GM12892 (cell line): ENCODE measurements around the gene SRPK3.

ENCODE experiments used
- DNase-seq: peaks from one replicate; pipeline ENCODE4 v3.0.0; 2011; ENCODE audit not compliant: insufficient read length
- FAIRE-seq: peaks from 2 replicates; lab custom pipeline; 2011; peaks lifted over from hg19 to GRCh38; lab: Jason Lieb, UNC
- POLR2A ChIP-seq: IDR thresholded peaks from 2 replicates; pipeline ENCODE4 v1.6.1; 2011; ENCODE audit warnings: low read depth, low read length, control low read depth
- POLR2AphosphoS5 ChIP-seq: IDR thresholded peaks from 2 replicates; pipeline ENCODE4 v1.6.1; 2011; ENCODE audit warnings: low read depth, low read length, control low read depth
- TAF1 ChIP-seq: IDR thresholded peaks from 2 replicates; pipeline ENCODE4 v1.6.1; 2011; ENCODE audit warnings: low read depth, mild to moderate bottlenecking, control low read depth, low read length, borderline replicate concordance

The SRPK3 gene

DNA sequence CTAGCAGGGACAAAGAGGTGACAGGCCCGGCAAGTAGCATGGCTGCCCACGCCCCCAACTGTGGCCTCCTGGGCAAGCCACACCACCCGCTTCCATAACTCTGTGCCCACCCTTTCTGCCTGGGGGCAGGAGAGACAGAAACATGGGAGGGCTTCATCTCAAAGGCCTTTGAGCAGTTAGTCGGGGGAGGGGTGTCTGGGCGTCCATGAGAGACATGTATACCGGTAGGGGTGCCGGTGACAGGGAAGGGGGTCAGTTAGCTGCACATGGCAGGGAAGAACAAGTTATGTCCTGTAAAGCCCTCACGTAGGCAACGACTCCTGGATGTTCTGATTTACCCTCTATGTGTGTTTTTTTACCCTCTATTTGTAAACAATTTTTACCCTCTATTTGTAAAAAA, 40.2 kb downstream of the SRPK3 start:
- TF ChIP-seq POLR2A (no peak), TAF1 (no peak), POLR2AphosphoS5 (no peak)
- DNase-seq = no peak
- FAIRE-seq = no peak

GRCh38 chrX:153824348-153824747, 43.5 kb downstream of the SRPK3 start:
- TF ChIP-seq POLR2AphosphoS5 (no peak), POLR2A (no peak), TAF1 (no peak)
- DNase-seq (no peak), FAIRE-seq (no peak)

DNA sequence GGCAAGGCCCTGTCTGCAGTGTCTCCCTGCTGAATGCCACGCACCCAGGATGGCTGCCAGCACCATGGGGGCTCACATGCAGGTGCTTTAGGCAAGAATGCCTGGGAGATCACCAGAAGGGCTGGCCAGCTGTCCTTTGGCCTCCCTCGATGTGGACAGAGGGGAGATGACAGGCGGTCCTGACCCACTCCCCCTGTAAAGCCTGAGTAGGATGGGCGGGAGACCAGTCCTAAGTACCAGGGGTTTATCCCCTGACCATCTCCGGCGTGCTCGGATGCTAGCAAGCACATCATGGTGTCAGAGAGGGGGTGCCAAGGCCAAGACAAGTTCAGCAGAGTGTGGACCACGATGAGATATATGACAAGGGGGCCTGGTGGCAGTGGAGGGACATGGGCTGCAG, 44.2 kb downstream of the SRPK3 start:
- TF ChIP-seq POLR2A (no peak), TAF1 (no peak), POLR2AphosphoS5 (no peak)
- no peak for DNase-seq
- no peak for FAIRE-seq

DNA sequence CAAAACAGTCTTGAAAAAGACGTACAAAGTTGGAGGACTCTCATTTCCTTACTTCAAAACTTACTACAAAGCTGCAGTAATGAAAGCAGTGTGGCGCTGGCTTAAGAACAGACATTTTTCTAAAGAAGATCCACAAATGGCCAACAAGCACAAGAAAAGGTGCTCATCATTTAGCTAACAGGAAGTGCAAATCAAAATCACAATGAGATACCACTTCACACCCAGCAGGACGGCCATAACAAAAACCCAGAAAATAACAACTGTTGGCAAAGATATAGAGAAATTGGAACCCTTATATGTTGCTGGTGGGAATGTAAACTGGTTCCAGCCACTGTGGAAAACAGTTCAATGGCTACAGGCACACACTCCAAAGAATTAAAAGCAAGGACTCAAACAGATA, 46.2 kb downstream of the SRPK3 start:
- FAIRE-seq = no peak
- DNase-seq = no peak
- TF ChIP-seq POLR2AphosphoS5 (no peak), TAF1 (no peak), POLR2A (no peak)

DNA sequence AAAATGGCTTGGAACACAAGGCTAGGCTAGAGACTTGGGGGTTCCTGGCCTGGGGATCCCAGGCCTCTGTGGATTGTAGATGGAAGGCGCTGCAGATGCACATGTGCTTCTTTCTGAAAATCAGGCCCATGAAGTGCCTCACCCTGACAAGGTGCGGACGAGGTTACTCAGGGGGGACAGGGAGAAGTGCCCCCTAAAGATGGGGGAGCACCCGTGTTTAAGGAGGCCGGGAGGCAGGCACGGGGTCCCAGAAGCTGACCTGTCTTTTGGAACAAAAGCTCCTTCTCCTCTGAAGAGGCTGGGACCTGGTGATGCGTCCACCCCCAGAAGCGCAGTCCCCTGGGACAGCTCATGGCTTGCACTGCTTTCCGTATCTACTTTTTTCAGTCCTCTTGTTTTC, 47.1 kb downstream of the SRPK3 start:
- FAIRE-seq (no peak), DNase-seq (no peak)
- TF ChIP-seq TAF1 = no peak

DNA sequence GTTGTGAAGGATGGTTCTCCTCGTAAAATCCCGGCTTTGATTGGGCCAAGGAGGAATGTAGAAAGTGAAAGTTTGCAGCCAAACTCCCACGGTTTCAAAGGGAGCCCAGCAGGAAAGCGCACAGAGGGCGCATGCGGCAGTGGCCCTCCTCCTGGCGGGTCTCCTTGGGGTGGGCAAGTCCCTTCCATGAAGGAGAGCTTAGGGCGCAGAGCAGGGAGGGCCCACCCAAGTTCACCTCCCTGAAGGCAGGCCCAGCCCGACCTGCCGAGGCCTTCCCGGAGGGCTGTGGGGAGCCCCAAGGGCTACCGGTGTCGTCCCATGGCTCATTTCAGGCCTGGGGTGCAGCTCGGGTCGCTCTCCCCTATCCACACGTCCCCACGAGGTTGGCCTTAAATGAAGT, 47.5 kb downstream of the SRPK3 start:
- DNase-seq = no peak

DNA sequence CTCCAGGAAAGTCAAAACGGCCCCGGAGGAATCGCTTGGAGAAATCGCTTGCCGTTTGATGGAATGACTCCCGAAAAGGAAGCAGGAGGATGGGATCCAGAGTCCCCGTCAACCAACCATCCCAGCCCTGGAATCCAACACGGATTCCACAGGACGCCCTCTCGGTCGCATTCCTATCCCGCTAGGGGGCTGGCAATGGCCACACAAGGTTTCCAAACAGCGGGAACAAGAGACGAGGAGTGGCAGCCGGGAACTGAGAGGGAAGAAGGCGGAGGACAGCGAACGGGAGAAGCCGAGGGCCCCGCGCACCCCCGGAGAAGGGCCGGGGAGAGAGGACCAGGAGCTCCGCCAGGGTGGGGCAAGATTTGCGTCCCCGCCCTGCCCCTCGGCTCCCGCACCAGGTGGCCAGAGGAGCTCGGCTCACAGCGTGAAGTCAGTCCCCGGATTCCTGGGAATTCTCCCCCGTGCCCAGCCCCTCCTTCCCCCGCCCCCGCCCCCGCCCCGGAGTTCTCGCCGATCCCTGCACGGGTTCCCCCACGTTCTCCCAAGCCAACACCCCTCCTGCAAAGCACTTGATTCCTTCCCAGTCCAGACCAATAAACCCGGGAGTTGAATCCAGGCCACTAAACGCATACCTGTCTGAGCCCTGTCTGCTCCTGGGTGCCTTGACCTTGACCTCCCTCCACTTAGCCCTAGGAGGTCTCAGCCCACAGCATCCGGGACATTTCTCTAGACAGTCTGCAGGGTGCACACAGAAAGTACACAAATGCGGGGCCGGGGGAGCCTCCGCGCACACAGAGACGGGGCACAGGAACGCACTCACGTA, 48.1 kb downstream of the SRPK3 start:
- FAIRE-seq (no peak), DNase-seq (no peak)
- TF ChIP-seq TAF1 (no peak), POLR2AphosphoS5 (no peak), POLR2A (no peak)

More for the DNA sequence above, 47.5 kb downstream of the SRPK3 start:
- TF ChIP-seq TAF1 (no peak), POLR2A (no peak), POLR2AphosphoS5 (no peak)
- FAIRE-seq = no peak

- TF ChIP-seq TAF1 (no peak), POLR2A (no peak), POLR2AphosphoS5 (no peak)
- FAIRE-seq (no peak), DNase-seq (no peak)
These were observed 48.6 kb downstream of the SRPK3 start for GRCh38 chrX:153829549-153829798.

DNA sequence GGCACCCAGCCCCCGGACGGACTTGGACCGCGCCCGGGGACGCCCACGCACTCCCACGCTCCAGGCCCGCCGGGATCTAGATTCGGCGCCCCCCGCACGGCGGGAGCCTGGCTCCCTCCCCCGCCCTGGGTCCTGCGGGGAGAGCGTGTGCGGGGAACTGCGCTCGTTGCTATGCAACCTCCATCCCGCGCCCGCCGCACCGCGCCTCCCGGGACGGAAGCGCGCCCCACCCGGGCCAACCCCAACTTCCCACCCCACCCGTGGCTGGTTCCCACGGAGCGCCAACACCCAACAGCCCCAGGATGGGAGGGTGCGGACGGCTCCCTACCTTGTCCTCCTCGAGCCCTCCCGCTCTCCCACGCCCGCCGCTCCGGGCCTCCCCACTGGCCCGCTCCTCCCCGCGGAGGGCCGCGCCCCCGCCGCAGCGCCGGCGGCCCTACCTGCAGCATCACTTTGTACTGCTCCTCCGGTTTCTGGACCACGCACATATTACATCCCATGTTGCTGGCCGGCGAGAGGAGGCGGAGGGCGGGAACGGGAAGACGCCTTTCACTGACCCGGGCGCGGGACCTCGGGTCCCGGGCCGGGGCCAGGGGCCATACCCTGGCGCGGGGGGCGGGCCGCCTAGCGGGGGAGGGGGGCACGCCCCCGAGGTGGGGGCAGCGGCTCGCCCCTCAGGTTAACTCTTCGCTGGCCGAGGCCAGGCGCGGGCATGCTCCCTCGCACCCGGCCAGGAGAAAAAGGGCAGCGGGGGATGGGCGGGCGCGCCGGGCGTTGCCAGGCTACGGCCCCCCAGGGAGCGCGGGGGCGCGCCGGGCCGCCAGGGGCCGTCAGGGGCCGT, 49.2 kb downstream of the SRPK3 start, which contains the start of gene PDZD4:
Gene PDZD4, minus strand, starts transcription at position 746 of the 841 bp plus-strand sequence. Its CDS starts 246 bp downstream, at position 500.
- FAIRE-seq (no peak), DNase-seq (no peak)
- TF ChIP-seq POLR2AphosphoS5 (no peak), TAF1 (no peak), POLR2A (no peak)

DNA sequence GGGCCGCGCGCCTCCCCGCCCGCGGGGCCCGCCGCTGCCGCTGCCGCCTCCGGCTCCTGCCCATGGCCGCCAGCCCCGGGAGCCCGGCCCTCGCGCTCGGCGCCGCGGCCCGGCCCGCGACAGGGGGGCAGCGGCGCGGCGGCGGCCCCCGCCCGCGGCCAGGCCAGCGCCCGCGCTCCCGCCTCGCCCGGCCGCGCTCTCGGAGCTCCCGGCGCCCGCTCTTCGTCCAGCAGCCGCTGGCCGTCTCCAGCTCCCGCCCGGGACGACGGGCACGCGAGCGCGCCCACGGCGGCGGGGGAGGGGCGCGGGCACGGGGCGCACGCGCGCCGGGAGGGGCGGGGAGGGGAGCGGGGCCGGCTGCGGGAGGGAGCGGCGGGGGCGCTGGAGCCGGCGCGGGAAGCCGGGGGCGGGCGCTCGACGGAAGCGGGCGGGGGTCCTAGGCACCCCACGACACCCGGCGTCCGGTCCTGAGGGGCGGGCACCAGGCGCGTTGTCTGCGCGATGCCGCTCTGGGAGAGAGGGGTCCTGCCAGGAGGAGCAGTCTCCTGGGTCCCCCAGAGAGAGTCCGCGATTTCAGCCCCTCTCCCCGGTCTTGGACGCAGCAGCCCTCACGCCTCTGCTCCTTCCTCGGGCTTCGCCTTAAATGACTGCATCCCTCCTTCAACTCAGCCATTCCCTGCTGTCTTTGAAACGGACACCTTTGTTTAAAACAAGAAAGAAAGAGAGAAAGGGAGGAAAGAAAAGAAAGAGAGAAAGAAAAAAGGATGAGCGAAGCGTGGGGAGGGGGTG, 50.0 kb downstream of the SRPK3 start:
- no peak for DNase-seq
- TF ChIP-seq POLR2A (no peak), POLR2AphosphoS5 (no peak), TAF1 (no peak)
- FAIRE-seq = no peak

- no peak for FAIRE-seq
- DNase-seq = no peak
- TF ChIP-seq POLR2AphosphoS5 (no peak), TAF1 (no peak), POLR2A (no peak)
These were observed 50.7 kb downstream of the SRPK3 start for GRCh38 chrX:153831429-153832150.
